ENCODE results near the gene INSM1. TPM values are rescaled to one million over a fixed set of nuclear protein-coding genes. Genes with fewer than 3 reads are reported as not detected.

Gene INSM1
- total RNA-seq, 2 donors from 2014 or later = 3.4 to 4.3 TPM

DNA sequence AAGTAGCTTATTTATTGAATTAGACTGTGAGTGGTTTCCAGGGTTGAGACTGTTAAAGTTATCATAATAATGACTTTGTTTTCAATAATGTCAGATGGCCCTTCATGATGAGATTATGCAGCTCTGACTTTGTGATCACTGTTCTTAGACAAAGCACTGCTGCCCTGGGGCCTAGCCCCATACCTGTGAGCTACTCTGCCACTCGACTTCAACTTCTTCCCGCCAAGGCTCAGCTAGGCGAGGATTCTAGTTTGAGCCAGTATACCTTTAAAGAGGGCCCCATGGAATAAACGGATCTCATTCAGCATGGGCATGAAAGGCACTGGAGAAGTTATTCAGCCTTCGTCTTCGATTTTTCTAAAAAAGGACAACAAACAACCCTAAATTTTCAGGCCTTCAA is 45.0 kb upstream of the INSM1 start:
- no peaks in the 10 kb centered on the region for H3K9me3 ChIP-seq
- intact Hi-C loops (cut with DNase I) = no loop called here
- no peaks in the 10 kb centered on the region for H3K36me3 ChIP-seq (replicated peaks in 1 of 2; ENCODE audit: insufficient read depth in 1 of 2, low read depth in 2 of 2)
- DNase-seq (no peak), ATAC-seq (no peak)
- H3K4me1 ChIP-seq = no peaks in the 10 kb centered on the region
- no peaks in the 10 kb centered on the region for H3K27me3 ChIP-seq
- 77 to 82% methylated on average over 6 of the region's 6 CpGs for WGBS, 2 donors
- H3K27ac ChIP-seq = no peak overlapping the region
- no peak for TF ChIP-seq POLR2A (IDR thresholded peaks at IDR 0.05)
- TF ChIP-seq, protein P1, sequence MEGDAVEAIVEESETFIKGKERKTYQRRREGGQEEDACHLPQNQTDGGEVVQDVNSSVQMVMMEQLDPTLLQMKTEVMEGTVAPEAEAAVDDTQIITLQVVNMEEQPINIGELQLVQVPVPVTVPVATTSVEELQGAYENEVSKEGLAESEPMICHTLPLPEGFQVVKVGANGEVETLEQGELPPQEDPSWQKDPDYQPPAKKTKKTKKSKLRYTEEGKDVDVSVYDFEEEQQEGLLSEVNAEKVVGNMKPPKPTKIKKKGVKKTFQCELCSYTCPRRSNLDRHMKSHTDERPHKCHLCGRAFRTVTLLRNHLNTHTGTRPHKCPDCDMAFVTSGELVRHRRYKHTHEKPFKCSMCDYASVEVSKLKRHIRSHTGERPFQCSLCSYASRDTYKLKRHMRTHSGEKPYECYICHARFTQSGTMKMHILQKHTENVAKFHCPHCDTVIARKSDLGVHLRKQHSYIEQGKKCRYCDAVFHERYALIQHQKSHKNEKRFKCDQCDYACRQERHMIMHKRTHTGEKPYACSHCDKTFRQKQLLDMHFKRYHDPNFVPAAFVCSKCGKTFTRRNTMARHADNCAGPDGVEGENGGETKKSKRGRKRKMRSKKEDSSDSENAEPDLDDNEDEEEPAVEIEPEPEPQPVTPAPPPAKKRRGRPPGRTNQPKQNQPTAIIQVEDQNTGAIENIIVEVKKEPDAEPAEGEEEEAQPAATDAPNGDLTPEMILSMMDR (IDR thresholded peaks at IDR 0.05) = no peak
- H3K4me3 ChIP-seq = no peak overlapping the region

DNA sequence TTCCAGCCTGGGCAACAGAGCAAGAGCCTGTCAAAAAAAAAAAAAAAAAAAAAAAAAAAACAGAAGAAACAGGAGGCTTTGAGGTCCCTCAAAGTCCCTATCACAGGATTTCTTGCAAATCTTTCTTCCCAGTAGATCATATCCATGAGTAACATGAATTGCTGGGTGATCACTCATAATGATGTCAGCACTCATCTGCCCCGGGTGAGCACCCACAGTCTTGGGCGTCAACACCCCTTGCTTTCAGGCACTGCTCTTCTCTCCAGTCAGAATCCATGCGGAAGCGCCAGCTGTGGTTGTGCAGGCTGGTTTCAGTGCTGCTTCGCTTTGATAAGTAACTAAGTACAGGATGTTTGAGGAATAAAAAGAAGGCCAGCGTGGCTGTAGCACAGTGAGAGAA is 40.2 kb upstream of the INSM1 start:
- H3K4me3 ChIP-seq = no peak overlapping the region
- DNase-seq (no peak), ATAC-seq (no peak)
- TF ChIP-seq, protein P1 (IDR thresholded peaks at IDR 0.05) = no peak
- TF ChIP-seq POLR2A (IDR thresholded peaks at IDR 0.05) = no peak
- WGBS, 2 donors = 88 to 89% methylated on average over 6 of the region's 6 CpGs
- no peaks in the 10 kb centered on the region for H3K9me3 ChIP-seq
- no peaks in the 10 kb centered on the region for H3K27me3 ChIP-seq
- intact Hi-C loops (cut with DNase I) = no loop called here
- no peak overlapping the region for H3K27ac ChIP-seq
- H3K36me3 ChIP-seq (replicated peaks in 1 of 2; ENCODE audit: insufficient read depth in 1 of 2, low read depth in 2 of 2) = no peaks in the 10 kb centered on the region
- H3K4me1 ChIP-seq = no peaks in the 10 kb centered on the region

DNA sequence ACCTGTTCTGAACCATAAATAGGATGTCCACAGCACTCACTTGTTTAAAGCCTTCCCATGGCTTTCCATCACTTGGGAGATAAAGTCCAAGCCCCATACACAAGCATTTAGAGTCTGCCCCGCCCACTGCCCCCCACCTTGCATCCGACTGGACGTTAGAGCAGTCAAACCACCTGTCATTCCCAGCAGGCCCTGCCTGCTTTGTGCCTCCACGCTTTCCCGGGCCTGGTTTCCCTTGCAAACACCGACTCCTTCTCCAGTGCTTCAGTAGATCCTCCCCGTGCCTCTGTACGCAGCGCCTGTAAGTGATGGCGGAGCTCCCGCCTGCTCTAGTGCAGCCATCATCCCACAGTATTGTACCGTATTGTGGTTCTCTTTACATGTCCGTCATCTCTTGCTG is 38.3 kb upstream of the INSM1 start:
- H3K9me3 ChIP-seq = no peaks in the 10 kb centered on the region
- DNase-seq = no peak
- H3K4me3 ChIP-seq = no peak overlapping the region
- intact Hi-C loops (cut with DNase I) = no loop called here
- H3K27me3 ChIP-seq = no peaks in the 10 kb centered on the region
- no peaks in the 10 kb centered on the region for H3K36me3 ChIP-seq (replicated peaks in 1 of 2; ENCODE audit: insufficient read depth in 1 of 2, low read depth in 2 of 2)
- no peak for TF ChIP-seq POLR2A (IDR thresholded peaks at IDR 0.05)
- TF ChIP-seq, protein P1 (IDR thresholded peaks at IDR 0.05) = no peak
- H3K4me1 ChIP-seq = no peaks in the 10 kb centered on the region
- H3K27ac ChIP-seq = no peak overlapping the region
- WGBS, 2 donors = 86 to 87% methylated on average over 13 of the region's 13 CpGs
- no peak for ATAC-seq

DNA sequence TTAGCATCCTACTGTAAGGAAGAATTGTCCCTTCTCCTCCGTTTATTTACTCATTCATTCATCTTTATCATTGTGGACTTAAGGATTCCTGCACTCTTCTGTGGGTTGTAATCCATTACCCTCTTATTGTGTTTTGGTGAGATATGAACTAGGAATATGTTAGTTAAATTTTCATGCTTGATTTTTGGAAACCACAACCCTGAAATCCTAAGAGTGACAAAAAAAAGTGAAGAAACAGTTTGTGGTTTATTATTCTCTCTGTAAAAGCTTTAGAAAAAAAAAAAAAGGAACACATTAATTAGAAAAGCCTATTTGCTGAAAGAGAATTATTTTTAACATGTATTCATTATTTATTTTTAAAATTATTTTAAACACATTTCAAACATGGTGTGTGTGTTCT is 36.7 kb upstream of the INSM1 start:
- TF ChIP-seq, protein P1 (IDR thresholded peaks at IDR 0.05) = no peak
- TF ChIP-seq POLR2A (IDR thresholded peaks at IDR 0.05) = no peak
- ATAC-seq (no peak), DNase-seq (no peak)
- Histone ChIP-seq H3K4me1 (no peaks in the 10 kb centered on the region), H3K4me3 (no peak overlapping the region), H3K27ac (no peak overlapping the region), H3K9me3 (no peaks in the 10 kb centered on the region), H3K36me3 (replicated peaks in 1 of 2; ENCODE audit: insufficient read depth in 1 of 2, low read depth in 2 of 2) (no peaks in the 10 kb centered on the region), H3K27me3 (no peaks in the 10 kb centered on the region)
- 27 to 37% methylated on average over 1 of the region's 1 CpG for WGBS, 2 donors
- intact Hi-C loops (cut with DNase I) = no loop called here

DNA sequence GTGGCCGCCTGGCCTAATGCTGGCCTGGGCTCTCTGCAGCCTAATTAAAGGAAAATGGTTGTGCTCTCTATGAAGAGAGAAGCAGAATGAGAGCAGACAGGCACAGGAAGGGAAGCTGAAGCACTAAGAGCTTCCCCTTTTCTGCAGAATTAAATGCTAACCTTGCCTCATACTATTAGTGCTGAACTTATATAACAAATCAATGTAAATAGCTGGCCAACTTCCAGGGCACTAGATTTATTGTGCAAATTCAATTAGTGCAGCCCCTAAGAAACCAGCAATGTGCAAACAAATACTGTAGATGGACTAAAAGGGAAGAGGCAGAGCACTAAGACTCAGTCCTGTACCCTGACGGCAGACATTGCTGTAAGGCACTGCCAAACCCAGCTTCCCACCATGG is 36.1 kb upstream of the INSM1 start:
- WGBS, 2 donors = 85 to 87% methylated on average over 2 of the region's 2 CpGs
- Histone ChIP-seq H3K36me3 (replicated peaks in 1 of 2; ENCODE audit: insufficient read depth in 1 of 2, low read depth in 2 of 2) (no peaks in the 10 kb centered on the region), H3K4me1 (no peaks in the 10 kb centered on the region), H3K27me3 (no peaks in the 10 kb centered on the region), H3K27ac (no peak overlapping the region), H3K4me3 (no peak overlapping the region), H3K9me3 (no peaks in the 10 kb centered on the region)
- TF ChIP-seq, protein P1 (IDR thresholded peaks at IDR 0.05) = no peak
- TF ChIP-seq POLR2A (IDR thresholded peaks at IDR 0.05) = no peak
- DNase-seq = no peak
- intact Hi-C loops (cut with DNase I) = no loop called here
- ATAC-seq = no peak
